ENCODE results near the gene INMT. TPM values are rescaled to one million over a fixed set of nuclear protein-coding genes. Genes with fewer than 3 reads are reported as not detected.

Gene INMT
- total RNA-seq, 2 experiments from 2014 or later: 0.32 TPM; not detected in 1

DNA sequence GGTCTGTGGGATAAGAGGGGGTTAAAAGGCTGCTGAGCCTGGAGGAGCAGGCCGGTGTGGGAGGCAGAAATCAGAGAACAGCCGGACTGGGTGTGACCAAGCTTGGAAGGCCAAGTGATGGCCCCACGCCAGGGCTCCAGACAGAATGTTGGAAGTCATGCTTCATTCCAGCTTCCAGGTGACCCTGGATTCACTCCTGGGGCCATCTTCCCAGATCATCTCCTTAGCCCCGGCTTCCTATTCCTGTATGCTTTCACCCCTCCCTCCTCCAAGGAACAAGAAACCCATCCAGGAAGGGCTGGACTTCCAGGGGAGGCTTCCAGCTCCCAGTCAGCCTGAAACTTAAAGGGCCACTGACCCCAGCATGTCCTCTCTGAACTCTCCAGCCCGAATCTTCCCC, 1.0 kb downstream of the INMT start:
- no peak overlapping the region for H3K27ac ChIP-seq (ENCODE audit: low read depth, low read length, poor library complexity, severe bottlenecking)
- no peak overlapping the region for H3K4me2 ChIP-seq (ENCODE audit: low read length)
- no peaks in the 10 kb centered on the region for H3K9me2 ChIP-seq (ENCODE audit: insufficient read depth, low read length)
- intact Hi-C loops (cut with micrococcal nuclease; ENCODE audit: unreplicated experiment): no loop called here
- no peak overlapping the region for H2AFZ ChIP-seq (ENCODE audit: low read length)
- no peaks in the 10 kb centered on the region for H4K20me1 ChIP-seq (ENCODE audit: insufficient read depth, low read length)
- no peaks in the 10 kb centered on the region for H3K79me2 ChIP-seq (ENCODE audit: insufficient read depth, low read depth, low read length)
- no peaks in the 10 kb centered on the region for H3K36me3 ChIP-seq (ENCODE audit: insufficient read depth, low read length)
- ChIA-PET CTCF (ENCODE audit: unreplicated experiment) (no interaction called here), POLR2A (no interaction called here)
- H3K4me1 ChIP-seq (ENCODE audit: insufficient read depth, low read length, poor library complexity, severe bottlenecking): no peaks in the 10 kb centered on the region
- no peaks in the 10 kb centered on the region for H3K9me3 ChIP-seq (ENCODE audit: low read length)
- TF ChIP-seq, protein P1, sequence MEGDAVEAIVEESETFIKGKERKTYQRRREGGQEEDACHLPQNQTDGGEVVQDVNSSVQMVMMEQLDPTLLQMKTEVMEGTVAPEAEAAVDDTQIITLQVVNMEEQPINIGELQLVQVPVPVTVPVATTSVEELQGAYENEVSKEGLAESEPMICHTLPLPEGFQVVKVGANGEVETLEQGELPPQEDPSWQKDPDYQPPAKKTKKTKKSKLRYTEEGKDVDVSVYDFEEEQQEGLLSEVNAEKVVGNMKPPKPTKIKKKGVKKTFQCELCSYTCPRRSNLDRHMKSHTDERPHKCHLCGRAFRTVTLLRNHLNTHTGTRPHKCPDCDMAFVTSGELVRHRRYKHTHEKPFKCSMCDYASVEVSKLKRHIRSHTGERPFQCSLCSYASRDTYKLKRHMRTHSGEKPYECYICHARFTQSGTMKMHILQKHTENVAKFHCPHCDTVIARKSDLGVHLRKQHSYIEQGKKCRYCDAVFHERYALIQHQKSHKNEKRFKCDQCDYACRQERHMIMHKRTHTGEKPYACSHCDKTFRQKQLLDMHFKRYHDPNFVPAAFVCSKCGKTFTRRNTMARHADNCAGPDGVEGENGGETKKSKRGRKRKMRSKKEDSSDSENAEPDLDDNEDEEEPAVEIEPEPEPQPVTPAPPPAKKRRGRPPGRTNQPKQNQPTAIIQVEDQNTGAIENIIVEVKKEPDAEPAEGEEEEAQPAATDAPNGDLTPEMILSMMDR (conservative IDR thresholded peaks at IDR 0.05; ENCODE audit: low read length): no peak
- TF ChIP-seq EZH2phosphoT487 (IDR thresholded peaks at IDR 0.05; ENCODE audit: borderline replicate concordance, low read depth, low read length): no peak
- no peak for DNase-seq (ENCODE audit: low spot score)
- no peak overlapping the region for H3K4me3 ChIP-seq (ENCODE audit: low read depth, low read length, poor library complexity, severe bottlenecking)
- no TSS peak for BruUV-seq (replicated peaks)

DNA sequence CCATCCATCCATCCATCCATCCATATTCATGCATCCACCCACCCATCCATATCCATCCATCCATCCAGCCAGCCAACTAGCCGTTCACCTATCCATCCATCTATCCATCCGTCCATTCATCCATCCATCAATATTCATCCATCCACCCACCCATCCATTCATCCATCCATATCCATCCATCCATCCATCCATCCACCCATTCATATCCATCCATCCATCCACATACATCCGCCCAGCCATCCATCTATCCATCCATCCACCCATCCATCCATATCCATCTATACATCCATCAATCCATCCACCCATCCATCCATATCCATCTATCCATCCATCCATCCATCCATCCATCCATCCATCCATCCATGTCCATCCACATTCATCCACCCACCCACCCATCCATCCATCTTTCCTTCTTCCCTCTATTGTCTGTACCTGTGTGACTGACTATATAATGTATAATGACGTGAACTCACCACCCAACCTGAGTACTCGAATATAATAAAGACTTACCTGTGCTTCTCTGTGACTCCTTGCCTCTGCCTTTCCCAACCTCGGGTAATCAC, 2.5 kb downstream of the INMT start:
- no peak for DNase-seq (ENCODE audit: low spot score)
- intact Hi-C loops (cut with micrococcal nuclease; ENCODE audit: unreplicated experiment): no loop called here
- Histone ChIP-seq H2AFZ (ENCODE audit: low read length) (no peak overlapping the region), H3K4me1 (ENCODE audit: insufficient read depth, low read length, poor library complexity, severe bottlenecking) (no peaks in the 10 kb centered on the region), H3K9me3 (ENCODE audit: low read length) (no peaks in the 10 kb centered on the region), H3K36me3 (ENCODE audit: insufficient read depth, low read length) (no peaks in the 10 kb centered on the region), H3K9me2 (ENCODE audit: insufficient read depth, low read length) (no peaks in the 10 kb centered on the region), H3K4me3 (ENCODE audit: low read depth, low read length, poor library complexity, severe bottlenecking) (no peak overlapping the region), H4K20me1 (ENCODE audit: insufficient read depth, low read length) (no peaks in the 10 kb centered on the region), H3K79me2 (ENCODE audit: insufficient read depth, low read depth, low read length) (no peaks in the 10 kb centered on the region), H3K4me2 (ENCODE audit: low read length) (no peak overlapping the region), H3K27ac (ENCODE audit: low read depth, low read length, poor library complexity, severe bottlenecking) (no peak overlapping the region)
- no TSS peak for BruUV-seq (replicated peaks)
- no peak for TF ChIP-seq EZH2phosphoT487 (IDR thresholded peaks at IDR 0.05; ENCODE audit: borderline replicate concordance, low read depth, low read length)
- TF ChIP-seq, protein P1 (conservative IDR thresholded peaks at IDR 0.05; ENCODE audit: low read length): no peak
- ChIA-PET CTCF (ENCODE audit: unreplicated experiment) (no interaction called here), POLR2A (interaction anchor here (0.8 kb wide), 1 partner anchor 27 kb away, joined by 3 read pairs; no protein-coding TSS in a partner anchor)

DNA sequence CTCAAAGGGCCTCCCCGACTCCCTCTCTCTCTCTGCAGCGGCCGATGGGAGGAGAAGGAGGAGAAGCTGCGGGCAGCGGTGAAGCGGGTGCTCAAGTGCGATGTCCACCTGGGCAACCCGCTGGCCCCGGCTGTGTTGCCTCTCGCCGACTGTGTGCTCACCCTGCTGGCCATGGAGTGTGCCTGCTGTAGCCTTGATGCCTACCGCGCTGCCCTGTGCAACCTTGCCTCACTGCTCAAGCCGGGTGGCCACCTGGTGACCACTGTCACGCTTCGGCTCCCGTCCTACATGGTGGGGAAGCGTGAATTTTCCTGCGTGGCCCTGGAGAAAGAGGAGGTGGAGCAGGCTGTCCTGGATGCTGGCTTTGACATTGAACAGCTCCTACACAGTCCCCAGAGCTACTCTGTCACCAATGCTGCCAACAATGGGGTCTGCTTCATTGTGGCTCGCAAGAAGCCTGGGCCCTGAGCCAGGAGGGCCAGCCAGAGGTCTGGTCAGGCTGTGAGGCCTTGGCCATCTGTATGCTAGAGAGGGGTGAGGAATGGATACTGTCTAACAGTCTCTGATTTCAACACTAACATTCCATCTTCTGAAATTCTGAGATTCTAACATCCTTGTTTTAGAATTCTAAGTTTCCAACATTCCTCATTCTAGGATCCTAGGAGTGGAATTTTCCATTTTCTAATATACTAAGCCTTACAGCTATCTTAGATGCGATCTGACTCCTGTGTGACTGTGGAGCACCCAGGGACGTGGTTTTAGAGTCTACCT, 3.6 kb downstream of the INMT start:
- POLR2A ChIA-PET: no interaction called here
- no TSS peak for BruUV-seq (replicated peaks)
- intact Hi-C loops (cut with micrococcal nuclease; ENCODE audit: unreplicated experiment): no loop called here
- no peaks in the 10 kb centered on the region for H3K36me3 ChIP-seq (ENCODE audit: insufficient read depth, low read length)
- no peak overlapping the region for H2AFZ ChIP-seq (ENCODE audit: low read length)
- no peaks in the 10 kb centered on the region for H3K9me2 ChIP-seq (ENCODE audit: insufficient read depth, low read length)
- no peak overlapping the region for H3K4me3 ChIP-seq (ENCODE audit: low read depth, low read length, poor library complexity, severe bottlenecking)
- H3K4me1 ChIP-seq (ENCODE audit: insufficient read depth, low read length, poor library complexity, severe bottlenecking): no peaks in the 10 kb centered on the region
- CTCF ChIA-PET (ENCODE audit: unreplicated experiment): no interaction called here
- H3K4me2 ChIP-seq (ENCODE audit: low read length): no peak overlapping the region
- DNase-seq (ENCODE audit: low spot score): no peak
- H3K27ac ChIP-seq (ENCODE audit: low read depth, low read length, poor library complexity, severe bottlenecking): no peak overlapping the region
- H3K79me2 ChIP-seq (ENCODE audit: insufficient read depth, low read depth, low read length): no peaks in the 10 kb centered on the region
- TF ChIP-seq, protein P1 (conservative IDR thresholded peaks at IDR 0.05; ENCODE audit: low read length): no peak
- no peak for TF ChIP-seq EZH2phosphoT487 (IDR thresholded peaks at IDR 0.05; ENCODE audit: borderline replicate concordance, low read depth, low read length)
- H4K20me1 ChIP-seq (ENCODE audit: insufficient read depth, low read length): no peaks in the 10 kb centered on the region
- no peaks in the 10 kb centered on the region for H3K9me3 ChIP-seq (ENCODE audit: low read length)
